ENCODE data around the gene C1QTNF2.
"Not testable (repeated sequence)": the region's sequence is repeated elsewhere in the genome, so short reads cannot be mapped to it uniquely, and the experiment has no call there.

C1QTNF2 gene

GRCh38 chr5:160341309-160341870, 29.0 kb downstream of the C1QTNF2 start:
- DNase-seq, result no peak

GRCh38 chr5:160340513-160340912, 29.9 kb downstream of the C1QTNF2 start:
- DNase-seq, result not testable (repeated sequence)

GRCh38 chr5:160339406-160340130, 30.9 kb downstream of the C1QTNF2 start:
- DNase-seq, result no peak

- not testable (repeated sequence) for DNase-seq
Measured at GRCh38 chr5:160334716-160335115, 35.7 kb downstream of the C1QTNF2 start.

GRCh38 chr5:160333721-160334120, 36.7 kb downstream of the C1QTNF2 start:
- DNase-seq, result no peak

- no peak for DNase-seq
Measured at GRCh38 chr5:160330212-160330611, 40.2 kb downstream of the C1QTNF2 start.

GRCh38 chr5:160327818-160328217, 42.6 kb downstream of the C1QTNF2 start:
- DNase-seq, result no peak

- no peak for DNase-seq
Measured at GRCh38 chr5:160326981-160327380, 43.4 kb downstream of the C1QTNF2 start.

- DNase-seq, result no peak
Measured at GRCh38 chr5:160325716-160326115, 44.7 kb downstream of the C1QTNF2 start.

- no peak for DNase-seq
Measured at GRCh38 chr5:160324886-160325285, 45.5 kb downstream of the C1QTNF2 start.

GRCh38 chr5:160318409-160318808, 52.0 kb downstream of the C1QTNF2 start:
- DNase-seq, result no peak

- no peak for DNase-seq
Measured at GRCh38 chr5:160317434-160317833, 53.0 kb downstream of the C1QTNF2 start.

GRCh38 chr5:160315968-160316367, 54.5 kb downstream of the C1QTNF2 start:
- no peak for DNase-seq

GRCh38 chr5:160312960-160313727, 57.3 kb downstream of the C1QTNF2 start:
- DNase-seq, result no peak

- peak; percentile 34 for DNase-seq
Measured at GRCh38 chr5:160312134-160312959, 58.1 kb downstream of the C1QTNF2 start, which contains the start of gene CCNJL. TSS of gene CCNJL (minus strand) at chr5:160312564. CDS start at chr5:160311923, 641 bp downstream.

- DNase-seq, result no peak
Measured at GRCh38 chr5:160311491-160312133, 58.8 kb downstream of the C1QTNF2 start.

- no peak for DNase-seq
Measured at GRCh38 chr5:160310552-160311295, 59.7 kb downstream of the C1QTNF2 start.

GRCh38 chr5:160310140-160310539, 60.3 kb downstream of the C1QTNF2 start:
- DNase-seq, result peak; percentile 14

- no peak for DNase-seq
Measured at GRCh38 chr5:160306696-160307095, 63.7 kb downstream of the C1QTNF2 start.

- no peak for DNase-seq
Measured at GRCh38 chr5:160305319-160305718, 65.1 kb downstream of the C1QTNF2 start.

- no peak for DNase-seq
Measured at GRCh38 chr5:160303690-160304089, 66.7 kb downstream of the C1QTNF2 start.

- no peak for DNase-seq
Measured at GRCh38 chr5:160298189-160298588, 72.2 kb downstream of the C1QTNF2 start.

Data from midbrain (tissue), 1 donor.